HG03196 (cell line): ENCODE data around the gene OR4D1.
"Not testable (repeated sequence)": the region's sequence is repeated elsewhere in the genome, so short reads cannot be mapped to it uniquely, and the experiment has no call there.

ENCODE experiments used
- ATAC-seq: cut with Tn5 transposase; IDR thresholded peaks from one replicate; pipeline ENCODE4 v1.9.1; 2021; ENCODE audit not compliant: unreplicated experiment

The OR4D1 gene

DNA sequence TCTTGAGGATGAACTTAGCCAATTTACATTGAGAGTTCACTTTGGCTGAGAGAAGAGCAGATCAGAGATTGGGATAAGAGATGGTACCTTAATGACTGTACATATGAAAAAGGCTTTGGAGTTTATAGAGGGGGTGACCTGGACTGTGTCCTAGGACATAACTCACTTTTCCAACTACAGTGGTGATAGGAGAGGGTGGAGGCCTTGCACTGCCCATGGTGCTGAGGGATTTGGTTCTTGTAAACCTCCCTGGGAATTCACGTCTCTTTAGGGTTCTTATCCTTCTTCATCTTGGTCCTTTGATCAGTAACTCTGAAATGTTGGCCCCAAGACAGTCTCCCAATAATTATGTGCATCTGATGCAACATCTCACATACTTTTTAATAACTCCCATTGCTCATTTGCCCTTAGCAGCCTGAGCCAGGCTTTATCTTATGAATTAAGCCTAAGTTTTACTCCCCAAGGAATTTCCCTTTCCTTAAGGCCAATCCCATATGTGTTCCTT is at the start of gene OR4D1:
OR4D1 (plus strand) TSS at position 455 of the 505 bp plus-strand sequence. CDS start 6,770 bp downstream, outside the sequence.
- ATAC-seq, result no peak

DNA sequence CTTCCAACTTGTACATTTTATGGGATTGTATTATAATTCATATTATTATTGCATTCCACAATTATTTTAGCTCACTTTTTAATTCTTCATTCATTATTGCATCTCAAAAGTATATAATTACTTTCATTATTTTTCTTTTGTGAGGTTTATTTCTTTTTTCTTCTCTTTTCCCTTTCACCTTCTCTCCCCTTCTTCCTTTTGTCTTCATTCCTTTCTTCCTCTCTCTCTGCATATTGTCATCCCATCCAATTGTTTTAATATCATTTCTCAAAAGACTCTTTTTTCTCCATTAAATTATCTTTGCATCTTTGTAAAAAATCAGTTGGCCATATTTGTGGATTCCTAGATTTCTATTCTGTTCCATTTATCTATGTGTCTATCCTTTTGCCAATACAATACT is 47.7 kb upstream of the OR4D1 start:
- ATAC-seq, result no peak

DNA sequence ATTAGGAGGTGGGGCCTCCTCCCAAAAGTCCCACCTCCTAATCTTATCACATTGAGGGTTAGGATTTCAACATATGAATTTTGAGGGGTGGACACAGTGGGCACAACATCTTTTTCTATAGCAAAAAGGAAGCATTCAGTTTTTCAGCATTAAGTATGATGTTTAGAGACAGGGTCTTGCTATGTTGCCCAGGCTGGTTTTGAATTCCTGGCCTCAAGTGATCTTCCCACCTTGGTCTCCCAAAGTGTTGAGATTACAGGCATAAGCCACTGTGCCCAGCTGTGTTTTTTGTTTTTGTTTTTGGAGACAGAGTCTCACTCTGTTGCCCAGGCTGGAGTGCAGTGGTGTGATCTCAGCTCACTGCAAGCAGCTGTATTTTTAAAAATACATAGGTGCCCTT is 46.3 kb upstream of the OR4D1 start:
- ATAC-seq, result not testable (repeated sequence)

DNA sequence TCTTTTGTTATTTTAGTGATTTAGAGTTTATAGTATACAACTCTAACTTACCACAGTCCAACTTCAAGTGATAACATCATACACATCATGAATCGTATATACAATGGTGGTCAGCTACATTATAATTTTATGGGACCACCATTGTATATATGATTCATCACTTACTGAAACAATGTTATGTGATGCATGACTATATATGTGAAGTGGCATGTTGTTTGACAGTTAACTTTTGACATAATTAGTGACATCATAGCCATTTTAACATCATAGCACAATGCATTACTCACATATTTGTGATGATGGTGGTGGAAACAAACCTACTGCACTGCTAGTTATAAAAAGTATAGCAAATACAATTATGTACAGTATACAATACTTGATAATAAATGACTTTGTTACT is 43.1 kb upstream of the OR4D1 start:
- ATAC-seq, result no peak

DNA sequence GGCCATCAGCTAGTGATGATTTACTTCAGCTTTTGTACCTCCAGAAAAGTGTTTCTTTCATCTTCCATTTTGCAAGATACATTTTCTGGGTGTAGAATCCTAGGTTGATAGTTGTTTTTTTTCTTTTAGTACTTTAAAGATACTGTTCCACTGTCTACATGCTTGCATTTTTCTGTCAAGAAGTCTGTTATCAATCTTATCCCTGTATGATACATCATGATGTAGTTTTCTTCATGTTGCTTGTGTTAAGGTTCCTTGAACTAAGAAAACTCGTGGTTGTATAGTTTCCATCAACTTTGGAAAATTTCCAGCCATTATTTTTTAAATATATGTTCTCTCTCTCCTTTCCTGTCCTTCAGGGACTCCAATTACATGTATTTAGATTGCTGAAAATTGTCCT is 40.9 kb upstream of the OR4D1 start:
- no peak for ATAC-seq

DNA sequence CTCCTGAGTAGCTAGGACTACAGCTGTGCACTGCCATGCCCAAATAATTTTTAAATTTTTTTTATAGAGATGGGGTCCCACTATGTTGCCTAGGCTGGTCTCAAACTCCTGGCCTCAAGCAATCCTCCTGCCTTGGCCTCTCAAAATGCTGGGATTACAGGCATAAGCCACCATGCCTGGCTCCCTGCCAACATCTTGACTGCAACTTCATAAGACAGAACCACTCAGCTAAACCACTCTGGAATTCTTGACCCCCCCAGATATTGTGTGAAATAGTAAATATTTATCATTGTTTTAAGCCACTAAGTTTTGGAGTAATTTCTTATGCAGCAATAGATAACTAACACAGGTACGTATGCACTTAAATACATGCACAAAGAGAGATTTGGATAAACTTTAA is 39.0 kb upstream of the OR4D1 start:
- ATAC-seq, result no peak

DNA sequence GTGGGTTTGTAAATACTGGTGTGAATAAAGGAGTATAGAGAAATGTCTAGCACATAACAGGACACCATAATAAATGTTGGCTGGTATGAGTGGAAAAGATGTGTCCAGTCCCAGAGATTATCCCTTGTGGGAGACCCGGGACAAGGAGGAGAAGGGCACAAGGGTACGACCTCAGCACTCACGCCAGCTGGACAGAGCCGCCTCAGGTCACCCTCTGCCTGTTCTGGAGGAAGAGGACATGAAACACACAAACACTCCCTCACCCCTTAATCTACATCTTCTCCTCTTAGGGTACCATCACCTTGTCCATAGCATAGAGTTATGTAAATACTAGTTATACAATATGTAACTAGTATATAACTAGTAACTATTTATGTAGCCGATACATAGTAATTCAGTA is 38.2 kb upstream of the OR4D1 start:
- no peak for ATAC-seq

DNA sequence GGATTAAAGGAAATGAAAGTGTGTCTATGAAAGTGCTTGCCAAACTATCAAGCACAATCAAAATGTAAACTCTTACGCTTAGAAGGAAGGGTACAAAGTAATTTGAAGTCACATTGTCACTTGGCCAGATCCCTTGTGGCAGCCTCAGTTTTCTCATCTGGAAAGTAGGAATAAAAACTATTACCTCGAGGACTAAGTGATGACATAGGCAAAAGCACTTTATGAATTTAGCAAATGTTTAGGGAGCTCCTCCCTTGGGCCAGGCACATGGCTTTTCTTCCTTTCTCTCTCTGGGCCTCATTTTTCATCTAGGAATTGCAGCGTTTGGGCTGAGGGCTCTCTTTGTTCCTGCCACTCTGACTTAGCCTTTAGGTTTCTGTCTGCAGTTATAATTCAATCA is 36.5 kb upstream of the OR4D1 start:
- ATAC-seq, result no peak

DNA sequence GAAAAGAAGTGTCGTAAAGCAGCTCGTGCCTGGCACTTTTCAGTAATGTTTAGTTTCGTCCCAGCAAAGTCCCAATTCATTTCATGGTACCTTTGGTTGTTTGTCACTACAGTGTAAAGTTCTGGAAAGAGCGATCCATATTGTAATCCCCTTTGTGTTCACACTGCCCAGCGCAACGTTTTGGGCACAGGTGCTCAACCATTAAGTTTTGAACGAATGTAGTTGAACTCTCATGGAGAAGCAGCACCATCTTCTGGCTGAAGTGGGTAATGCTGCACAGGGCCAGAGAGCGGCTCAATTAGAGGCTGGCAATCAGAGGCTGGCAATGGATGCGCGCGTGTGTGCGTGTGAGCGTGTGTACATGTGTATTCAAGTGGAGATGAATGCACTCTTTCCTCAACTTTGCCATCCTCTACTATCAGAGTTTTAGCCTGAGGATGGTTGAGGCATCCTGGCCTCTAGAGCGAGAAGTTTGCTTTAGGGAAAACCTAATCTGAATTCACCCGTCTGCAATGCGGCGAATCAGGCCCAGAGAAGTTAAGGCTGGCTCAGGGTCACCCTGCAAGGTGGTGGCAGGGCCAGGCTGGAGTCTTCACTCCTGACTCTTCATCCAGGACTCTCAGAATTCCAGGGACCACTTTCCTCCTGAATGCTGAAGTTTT is 35.1 kb upstream of the OR4D1 start:
- ATAC-seq, result no peak

DNA sequence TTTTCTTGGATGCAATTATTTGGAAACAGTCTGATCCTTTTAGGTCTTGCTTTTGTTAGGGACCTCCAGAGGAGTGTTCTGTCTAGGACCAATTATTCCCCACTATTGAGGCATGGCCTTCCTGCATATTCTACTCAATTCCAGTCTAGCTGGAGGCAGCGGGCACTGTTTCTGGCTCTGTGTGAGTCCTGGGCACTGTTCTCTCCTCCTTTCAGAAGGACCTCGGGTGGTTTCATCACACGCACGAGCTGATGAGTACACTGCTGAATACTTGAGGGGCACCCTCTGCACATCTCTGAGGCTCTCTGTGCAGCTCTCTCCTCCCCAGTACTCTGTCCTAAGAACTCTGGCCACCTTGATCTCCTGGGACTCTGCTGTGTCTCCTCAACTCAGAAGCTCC is 34.2 kb upstream of the OR4D1 start:
- no peak for ATAC-seq

DNA sequence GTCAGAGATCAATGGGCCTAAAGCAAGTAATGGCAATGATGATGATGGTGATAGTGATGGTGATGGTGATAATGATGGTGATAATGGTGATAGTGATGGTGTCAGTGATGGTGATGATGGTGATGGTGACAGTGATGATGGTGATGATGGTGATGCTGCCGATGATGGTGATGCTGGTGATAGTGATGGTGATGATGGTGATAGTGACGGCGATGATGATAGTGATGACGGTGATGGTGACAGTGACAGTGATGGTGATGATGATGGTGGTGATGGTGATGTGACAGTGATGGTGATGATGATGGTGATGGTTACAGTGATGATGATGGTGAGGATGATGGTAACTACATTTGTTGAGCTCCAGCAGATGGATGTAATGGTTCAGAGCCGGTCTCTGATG is 30.8 kb upstream of the OR4D1 start:
- ATAC-seq, result no peak

DNA sequence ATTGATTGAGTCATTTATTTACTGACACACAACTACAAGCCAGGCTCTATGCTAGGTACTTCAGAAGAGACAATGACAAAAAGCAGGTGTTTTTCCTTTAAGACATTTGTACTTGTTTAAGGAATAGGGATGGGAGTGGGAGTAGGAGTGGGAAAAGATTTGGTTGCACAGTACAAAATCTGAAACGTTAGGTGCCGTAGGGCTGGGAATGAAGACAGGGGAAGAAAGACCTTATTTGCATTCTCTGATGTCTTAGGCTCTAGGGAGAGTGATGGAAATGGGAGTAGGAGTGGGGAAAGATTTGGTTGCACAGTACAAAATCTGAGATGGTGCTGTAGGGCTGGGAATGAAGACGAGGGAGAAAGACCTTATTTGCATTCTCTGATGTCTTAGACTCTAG is 28.7 kb upstream of the OR4D1 start:
- no peak for ATAC-seq

DNA sequence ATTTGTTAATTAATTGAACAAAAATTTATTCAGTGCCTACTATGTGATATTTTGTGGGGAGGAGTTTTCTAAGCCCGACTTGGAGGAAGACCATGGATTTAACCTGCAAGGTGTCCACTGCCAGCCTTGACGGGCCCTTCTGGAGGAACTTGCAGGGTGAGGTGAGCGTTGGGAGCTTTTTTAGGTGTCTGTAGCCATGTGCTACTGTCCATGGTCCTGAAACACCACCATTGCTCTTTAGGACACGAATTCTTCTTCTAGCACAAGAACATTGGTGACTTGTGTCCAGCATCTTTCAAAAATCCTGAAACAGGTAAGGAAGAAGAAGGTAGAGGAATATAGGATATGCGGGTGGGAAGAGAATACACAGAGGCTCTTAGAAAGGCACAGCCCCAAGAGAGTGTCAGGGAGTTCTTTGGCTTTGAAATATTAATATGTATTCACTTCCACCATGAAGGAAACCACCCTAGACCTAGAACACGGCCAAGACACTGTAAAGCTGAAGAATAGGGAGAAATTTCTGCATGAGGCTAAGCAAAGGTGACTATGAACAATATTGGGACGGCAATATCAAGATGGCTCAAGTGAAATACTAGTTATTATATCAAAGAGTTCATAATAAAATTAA is 27.9 kb upstream of the OR4D1 start:
- ATAC-seq, result no peak

DNA sequence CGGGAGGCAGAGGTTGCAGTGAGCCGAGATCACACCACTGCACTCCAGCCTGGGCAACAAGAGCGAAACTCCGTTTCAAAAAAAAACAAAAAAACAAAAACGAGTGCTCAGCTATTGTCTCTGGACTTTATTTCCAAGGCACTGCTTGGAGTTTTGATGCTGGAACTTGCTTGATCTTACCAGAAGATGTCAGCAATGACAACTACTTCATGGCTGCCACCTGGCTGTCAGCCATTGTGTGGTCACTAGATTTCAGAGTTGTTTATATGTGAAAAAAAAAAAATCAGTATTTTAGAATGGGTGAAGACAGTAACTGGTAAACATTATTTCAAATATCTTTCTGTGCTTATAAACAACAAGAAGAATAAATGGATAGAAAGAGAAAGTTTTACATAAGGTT is 26.3 kb upstream of the OR4D1 start:
- no peak for ATAC-seq

DNA sequence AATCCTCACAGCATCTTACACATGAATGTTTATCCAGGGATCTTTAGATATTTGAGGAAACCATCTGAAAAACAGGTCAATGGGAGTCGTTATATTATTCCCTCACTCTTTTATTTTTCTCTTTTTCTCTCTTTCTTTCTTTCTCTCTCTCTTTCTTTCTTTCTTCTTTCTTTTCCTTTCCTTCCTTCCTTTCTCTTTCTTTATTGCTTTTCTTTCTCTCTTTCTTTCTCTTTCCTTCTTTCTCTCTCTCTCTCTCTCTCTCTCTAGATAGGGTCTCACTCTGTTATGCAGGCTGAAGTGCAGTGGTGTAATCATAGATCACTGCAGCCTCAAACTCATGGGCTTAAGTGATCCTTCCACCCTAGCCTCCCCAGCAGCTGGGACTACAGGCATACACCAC is 20.3 kb upstream of the OR4D1 start:
- ATAC-seq, result no peak

DNA sequence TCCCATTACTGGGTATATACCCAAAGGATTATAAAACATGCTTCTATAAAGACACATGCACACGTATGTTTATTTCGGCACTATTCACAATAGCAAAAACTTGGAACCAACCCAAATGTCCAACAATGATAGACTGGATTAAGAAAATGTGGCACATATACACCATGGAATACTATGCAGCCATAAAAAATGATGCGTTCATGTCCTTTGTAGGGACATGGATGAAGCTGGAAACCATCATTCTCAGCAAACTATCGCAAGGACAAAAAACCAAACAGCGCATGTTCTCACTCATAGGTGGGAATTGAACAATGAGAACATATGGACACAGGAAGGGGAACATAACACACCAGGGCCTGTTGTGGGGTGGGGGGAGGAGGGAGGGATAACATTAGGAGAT is 15.5 kb upstream of the OR4D1 start:
- not testable (repeated sequence) for ATAC-seq

DNA sequence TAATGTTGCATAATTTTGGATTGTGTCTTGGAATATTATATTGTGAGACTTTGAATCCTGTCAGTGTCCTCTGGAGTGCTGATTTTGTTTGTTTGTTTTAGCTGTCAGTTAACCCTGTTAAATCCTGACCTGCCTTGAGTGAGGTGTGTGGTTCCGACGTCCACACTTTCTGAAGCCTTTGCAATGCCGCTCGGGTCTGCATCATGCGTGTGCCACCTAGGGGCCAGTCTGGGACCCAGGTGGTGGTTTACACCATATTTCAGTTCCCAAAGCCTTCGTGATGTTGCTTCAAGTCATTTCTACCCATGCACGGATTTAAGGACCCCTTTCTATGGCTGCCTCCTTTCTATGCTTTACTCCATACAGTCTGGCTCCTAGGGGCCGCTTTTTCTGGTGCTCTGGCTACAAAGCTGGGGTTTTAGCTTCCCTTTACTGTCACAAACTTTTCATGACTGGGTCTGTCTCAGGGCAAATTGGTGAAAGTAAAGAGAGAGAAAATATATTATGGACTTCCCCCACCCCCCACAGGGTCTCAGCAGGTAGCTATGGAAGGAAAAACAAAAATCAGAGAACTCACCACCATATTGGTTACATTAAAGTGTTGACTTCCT is 11.4 kb upstream of the OR4D1 start:
- ATAC-seq, result no peak

DNA sequence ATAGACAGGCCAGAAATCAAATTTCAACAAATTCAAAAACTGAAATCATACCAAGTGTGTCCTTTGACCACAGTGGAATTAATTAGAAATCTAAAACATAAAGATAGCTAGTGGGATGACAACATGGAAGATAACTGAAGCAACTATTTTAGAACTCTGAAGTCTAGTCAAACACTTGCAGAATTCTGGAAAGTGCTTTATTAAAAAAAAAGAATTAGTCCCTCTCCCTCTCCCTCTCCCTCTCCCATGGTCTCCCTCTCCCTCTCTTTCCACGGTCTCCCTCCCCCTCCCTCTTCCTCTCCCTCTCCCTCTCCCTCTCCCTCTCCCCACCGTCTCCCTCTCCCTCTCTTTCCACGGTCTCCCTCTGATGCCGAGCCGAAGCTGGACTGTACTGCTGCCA is 6.7 kb upstream of the OR4D1 start:
- ATAC-seq, result no peak

DNA sequence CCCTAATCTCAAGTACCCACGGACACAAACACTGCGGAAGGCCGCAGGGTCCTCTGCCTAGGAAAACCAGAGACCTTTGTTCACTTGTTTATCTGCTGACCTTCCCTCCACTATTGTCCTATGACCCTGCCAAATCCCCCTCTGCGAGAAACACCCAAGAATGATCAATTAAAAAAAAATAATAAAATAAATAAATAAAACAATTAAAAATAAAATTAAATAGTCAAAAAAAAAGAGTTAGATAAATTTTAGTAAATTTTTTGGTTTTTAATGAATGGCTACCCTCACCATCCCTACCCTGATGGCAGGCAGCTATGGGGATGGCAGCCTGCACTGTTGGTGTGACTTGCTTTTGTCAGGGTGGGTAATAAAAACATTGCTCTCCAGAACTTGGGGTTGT is 4.8 kb upstream of the OR4D1 start:
- ATAC-seq, result not testable (repeated sequence)

DNA sequence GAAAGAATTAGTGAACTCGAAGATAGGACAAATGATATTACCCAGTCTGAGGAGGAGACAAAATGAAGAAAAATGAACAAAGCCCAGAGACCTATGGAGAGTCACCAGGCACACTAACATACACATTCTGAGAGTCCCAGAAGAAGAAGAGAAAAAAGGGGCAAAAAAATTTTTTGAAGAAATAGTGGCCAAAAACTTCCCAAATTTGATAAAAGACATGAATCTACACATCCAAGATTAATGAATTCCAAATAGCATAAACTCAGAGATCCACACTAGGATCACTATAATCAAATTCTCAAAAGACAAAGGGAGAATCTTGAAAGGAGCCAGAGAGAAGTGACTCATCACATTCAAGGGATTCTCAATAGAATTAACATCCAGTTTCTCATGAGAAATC is 3.4 kb upstream of the OR4D1 start:
- no peak for ATAC-seq

DNA sequence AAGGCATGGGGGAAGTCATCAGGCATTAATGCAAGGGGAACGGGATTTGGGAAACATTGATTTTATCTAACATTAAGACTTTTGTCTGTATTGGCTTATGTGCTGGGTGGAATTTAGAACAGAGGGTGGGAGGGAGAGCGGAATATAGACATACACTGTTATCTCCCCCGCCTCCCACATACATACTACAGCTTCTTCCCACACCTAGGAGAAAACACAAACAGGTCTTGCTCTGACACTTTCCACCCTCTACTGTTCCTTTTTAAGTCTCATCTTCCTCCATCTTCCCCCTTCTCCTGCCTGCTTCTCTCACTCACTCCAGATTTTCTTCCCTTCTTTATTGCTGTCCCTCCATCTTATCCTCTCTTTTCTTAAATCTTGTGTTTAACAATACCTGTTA is 425 bp downstream of the OR4D1 start:
- no peak for ATAC-seq

DNA sequence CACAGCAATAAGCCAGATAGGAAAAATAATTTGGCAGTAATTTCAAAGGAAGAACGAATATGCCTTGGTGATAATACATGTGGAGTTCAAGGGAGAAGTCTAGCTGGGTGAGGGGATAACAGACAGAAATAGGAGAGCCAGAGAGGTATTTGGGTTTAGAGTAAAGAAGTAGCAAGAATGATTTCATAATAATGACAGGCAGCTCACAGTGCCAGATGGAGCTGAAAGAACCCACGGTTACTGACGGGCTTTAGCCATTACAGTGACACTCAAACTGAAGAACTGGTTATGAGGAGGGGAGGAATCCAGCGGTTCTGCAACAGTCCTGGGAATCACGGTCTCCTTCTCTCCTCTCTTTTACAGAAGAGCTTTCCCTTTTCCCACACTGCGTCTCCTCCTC is 2.2 kb downstream of the OR4D1 start:
- no peak for ATAC-seq
